ENCODE measurements around the gene LST1.

GRCh38 chr6:31614684-31615578 is 28.9 kb downstream of the LST1 start, which contains the start of gene AIF1:
- TF ChIP-seq POLR2A (IDR thresholded peaks at IDR 0.05) (no peak), CTCF (IDR thresholded peaks at IDR 0.05) (no peak)

Measured in suprapubic skin (tissue), 3 donors.